Smooth muscle cell (in vitro differentiated cells): ENCODE results near the gene FBXW9. TPM values are rescaled to one million over a fixed set of nuclear protein-coding genes. Genes with fewer than 3 reads are reported as not detected.
"Not testable (repeated sequence)": the region's sequence is repeated elsewhere in the genome, so short reads cannot be mapped to it uniquely, and the experiment has no call there.

ENCODE experiments used
- DNase-seq: peaks from one replicate; lab custom pipeline; 2025; ENCODE audit not compliant: unreplicated experiment; lab: John Stamatoyannopoulos, UW
- H2AFZ ChIP-seq: fragments of 200-600 bp; sonication (generic); 2 replicates; pipeline ENCODE4 v1.6.0; 2016; ENCODE audit warnings: antibody characterized with exemption, low read depth, mild to moderate bottlenecking
- H3F3A ChIP-seq: fragments of 200-600 bp; sonication (generic); 2 replicates; pipeline ENCODE4 v1.6.0; 2017; ENCODE audit warnings: antibody characterized with exemption, low read depth
- H3K27ac ChIP-seq: fragments of 200-600 bp; sonication (generic); 2 replicates; pipeline ENCODE4 v1.5.1; 2016; ENCODE audit warnings: low read depth, mild to moderate bottlenecking
- H3K27me3 ChIP-seq: fragments of 200-600 bp; sonication (generic); 2 replicates; pipeline ENCODE4 v1.6.1; 2016; ENCODE audit warnings: low read depth, mild to moderate bottlenecking
- H3K36me3 ChIP-seq: fragments of 200-600 bp; sonication (generic); 2 replicates; pipeline ENCODE4 v1.5.1; 2016; ENCODE audit warnings: low read depth
- H3K4me1 ChIP-seq: fragments of 200-600 bp; sonication (generic); 2 replicates; pipeline ENCODE4 v1.5.1; 2016; ENCODE audit warnings: low read depth
- H3K4me2 ChIP-seq: fragments of 200-600 bp; sonication (generic); 2 replicates; pipeline ENCODE4 v1.6.0; 2016; ENCODE audit warnings: mild to moderate bottlenecking
- H3K4me3 ChIP-seq: fragments of 200-600 bp; sonication (generic); 2 replicates; pipeline ENCODE4 v1.5.1; 2016; ENCODE audit warnings: mild to moderate bottlenecking
- H3K79me2 ChIP-seq: fragments of 200-600 bp; sonication (generic); 2 replicates; pipeline ENCODE4 v1.6.0; 2016; ENCODE audit warnings: low read depth, mild to moderate bottlenecking
- H3K9ac ChIP-seq: fragments of 200-600 bp; sonication (generic); 2 replicates; pipeline ENCODE4 v1.6.0; 2016; ENCODE audit warnings: low read depth
- H3K9me3 ChIP-seq: fragments of 200-600 bp; sonication (generic); replicated peaks from 2 replicates; pipeline ENCODE4 v1.5.1; 2016; ENCODE audit warnings: low read depth
- H4K20me1 ChIP-seq: fragments of 200-600 bp; sonication (generic); 2 replicates; pipeline ENCODE4 v1.6.0; 2016; ENCODE audit warnings: low read depth
- WGBS: methylation state at CpG from one replicate; pipeline ENCODE4 v1.1.7; 2016; ENCODE audit warnings: low lambda C conversion rate; 5-methylcytosine and 5-hydroxymethylcytosine counted together
- polyA plus RNA-seq: library from polyadenylated mRNA; unstranded; fragments of >200 nt; fragmentation: Nextera tagmentation; extraction: Ambion mirVana; gene quantifications from 2 replicates; pipeline ENCODE4 v1.2.1, GENCODE V29; 2016
- total RNA-seq: library from RNA; depleted of rRNA; stranded (reverse); fragments of >200 nt; gene quantifications from 2 replicates; pipeline ENCODE4 v1.2.3, GENCODE V29; 2014
- TF ChIP-seq, protein P1 (sequence below): fragments of 200-600 bp; sonication (generic); IDR thresholded peaks from 2 replicates; pipeline ENCODE4 v1.5.1; 2017; ENCODE audit warnings: borderline replicate concordance, mild to moderate bottlenecking, antibody characterized with exemption; ENCODE audit not compliant: insufficient read depth, poor library complexity, severe bottlenecking

FBXW9 gene
- total and polyA plus RNA-seq, 2 experiments from 2014 or later: 9.1 to 17.3 TPM

DNA sequence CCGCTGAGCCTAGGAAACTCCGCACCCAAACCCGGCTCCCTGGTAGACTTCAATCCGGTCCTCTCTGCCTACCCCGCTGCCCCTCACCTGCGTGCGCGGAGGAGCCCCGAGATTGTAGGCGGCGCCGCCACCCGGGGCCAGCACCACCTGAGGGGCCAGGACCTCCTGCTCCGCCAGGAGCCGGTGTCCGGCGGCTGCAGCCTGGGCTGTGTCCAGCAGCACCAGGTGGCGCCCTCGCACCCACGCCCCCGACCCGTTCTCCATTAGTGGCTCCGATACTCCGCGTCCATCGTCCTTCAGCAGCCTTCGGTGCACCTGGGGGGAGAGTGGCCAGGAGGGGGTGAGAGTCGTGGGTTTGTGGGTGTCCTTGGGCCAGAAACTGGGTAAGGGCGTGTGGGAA, 48.3 kb downstream of the FBXW9 start:
- no peak for DNase-seq
- H3K79me2 ChIP-seq: no peaks in the 10 kb centered on the region
- no peak overlapping the region for H3K9ac ChIP-seq
- H3K27me3 ChIP-seq: no peaks in the 10 kb centered on the region
- H3K27ac ChIP-seq: no peak overlapping the region
- 66% methylated on average over 29 of the region's 29 CpGs for WGBS
- no peak overlapping the region for H2AFZ ChIP-seq
- H3K9me3 ChIP-seq: no peaks in the 10 kb centered on the region
- TF ChIP-seq, protein P1, sequence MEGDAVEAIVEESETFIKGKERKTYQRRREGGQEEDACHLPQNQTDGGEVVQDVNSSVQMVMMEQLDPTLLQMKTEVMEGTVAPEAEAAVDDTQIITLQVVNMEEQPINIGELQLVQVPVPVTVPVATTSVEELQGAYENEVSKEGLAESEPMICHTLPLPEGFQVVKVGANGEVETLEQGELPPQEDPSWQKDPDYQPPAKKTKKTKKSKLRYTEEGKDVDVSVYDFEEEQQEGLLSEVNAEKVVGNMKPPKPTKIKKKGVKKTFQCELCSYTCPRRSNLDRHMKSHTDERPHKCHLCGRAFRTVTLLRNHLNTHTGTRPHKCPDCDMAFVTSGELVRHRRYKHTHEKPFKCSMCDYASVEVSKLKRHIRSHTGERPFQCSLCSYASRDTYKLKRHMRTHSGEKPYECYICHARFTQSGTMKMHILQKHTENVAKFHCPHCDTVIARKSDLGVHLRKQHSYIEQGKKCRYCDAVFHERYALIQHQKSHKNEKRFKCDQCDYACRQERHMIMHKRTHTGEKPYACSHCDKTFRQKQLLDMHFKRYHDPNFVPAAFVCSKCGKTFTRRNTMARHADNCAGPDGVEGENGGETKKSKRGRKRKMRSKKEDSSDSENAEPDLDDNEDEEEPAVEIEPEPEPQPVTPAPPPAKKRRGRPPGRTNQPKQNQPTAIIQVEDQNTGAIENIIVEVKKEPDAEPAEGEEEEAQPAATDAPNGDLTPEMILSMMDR: peak; percentile 8
- H4K20me1 ChIP-seq: no peaks in the 10 kb centered on the region
- peak overlapping the region; percentile 12 for H3K4me2 ChIP-seq
- H3K36me3 ChIP-seq: peaks cover 4% of the 10 kb centered on the region
- no peaks in the 10 kb centered on the region for H3F3A ChIP-seq
- H3K4me3 ChIP-seq: no peak overlapping the region
- no peaks in the 10 kb centered on the region for H3K4me1 ChIP-seq

- no peak overlapping the region for H3K27ac ChIP-seq
- H3K4me1 ChIP-seq: no peaks in the 10 kb centered on the region
- no peaks in the 10 kb centered on the region for H3K79me2 ChIP-seq
- TF ChIP-seq, protein P1: no peak
- WGBS: 64% methylated on average over 23 of the region's 31 CpGs
- H2AFZ ChIP-seq: no peak overlapping the region
- H3K9me3 ChIP-seq: no peaks in the 10 kb centered on the region
- no peaks in the 10 kb centered on the region for H3F3A ChIP-seq
- no peak overlapping the region for H3K4me2 ChIP-seq
- H4K20me1 ChIP-seq: no peaks in the 10 kb centered on the region
- no peak for DNase-seq
- no peaks in the 10 kb centered on the region for H3K27me3 ChIP-seq
- no peak overlapping the region for H3K4me3 ChIP-seq
- no peak overlapping the region for H3K9ac ChIP-seq
- peaks cover 4% of the 10 kb centered on the region for H3K36me3 ChIP-seq
Observed at GRCh38 chr19:12647490-12648071, 48.9 kb downstream of the FBXW9 start.

- WGBS: 83% methylated on average over 8 of the region's 8 CpGs
- Histone ChIP-seq H3K36me3 (peaks cover 3% of the 10 kb centered on the region), H3K79me2 (no peaks in the 10 kb centered on the region), H3F3A (no peaks in the 10 kb centered on the region), H3K4me2 (no peak overlapping the region), H3K4me3 (no peak overlapping the region), H3K27me3 (no peaks in the 10 kb centered on the region), H3K4me1 (no peaks in the 10 kb centered on the region), H3K27ac (no peak overlapping the region), H3K9ac (no peak overlapping the region), H2AFZ (no peak overlapping the region), H3K9me3 (no peaks in the 10 kb centered on the region), H4K20me1 (no peaks in the 10 kb centered on the region)
- TF ChIP-seq, protein P1: no peak
- no peak for DNase-seq
Observed at GRCh38 chr19:12647047-12647446, 49.4 kb downstream of the FBXW9 start.

DNA sequence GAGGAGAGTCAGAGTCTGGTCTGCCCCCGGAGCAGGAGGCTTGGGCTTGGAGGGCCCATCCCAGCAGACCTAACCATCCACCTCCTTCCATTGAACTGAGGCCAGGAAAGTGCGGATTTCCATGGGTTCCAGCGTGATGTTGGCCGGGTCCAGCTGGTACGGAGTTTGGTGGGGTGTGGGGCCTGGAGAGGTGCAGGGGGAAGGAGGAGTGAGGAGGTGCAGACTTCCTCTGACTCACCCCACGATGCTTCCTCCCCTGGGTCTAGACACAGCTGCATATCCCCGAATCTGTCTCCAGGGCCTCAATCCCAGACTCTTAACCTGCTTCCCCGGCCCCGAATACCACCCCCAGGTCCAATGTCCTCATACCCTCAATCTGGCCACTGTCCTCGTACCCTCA, 49.9 kb downstream of the FBXW9 start:
- Histone ChIP-seq H3K27me3 (no peaks in the 10 kb centered on the region), H3K36me3 (no peaks in the 10 kb centered on the region), H4K20me1 (no peaks in the 10 kb centered on the region), H2AFZ (no peak overlapping the region), H3K9ac (no peak overlapping the region), H3K4me2 (no peak overlapping the region), H3K27ac (no peak overlapping the region), H3K79me2 (no peaks in the 10 kb centered on the region), H3K4me3 (no peak overlapping the region), H3K9me3 (no peaks in the 10 kb centered on the region), H3F3A (no peaks in the 10 kb centered on the region), H3K4me1 (no peaks in the 10 kb centered on the region)
- TF ChIP-seq, protein P1: no peak
- DNase-seq: no peak
- 94% methylated on average over 9 of the region's 10 CpGs for WGBS

DNA sequence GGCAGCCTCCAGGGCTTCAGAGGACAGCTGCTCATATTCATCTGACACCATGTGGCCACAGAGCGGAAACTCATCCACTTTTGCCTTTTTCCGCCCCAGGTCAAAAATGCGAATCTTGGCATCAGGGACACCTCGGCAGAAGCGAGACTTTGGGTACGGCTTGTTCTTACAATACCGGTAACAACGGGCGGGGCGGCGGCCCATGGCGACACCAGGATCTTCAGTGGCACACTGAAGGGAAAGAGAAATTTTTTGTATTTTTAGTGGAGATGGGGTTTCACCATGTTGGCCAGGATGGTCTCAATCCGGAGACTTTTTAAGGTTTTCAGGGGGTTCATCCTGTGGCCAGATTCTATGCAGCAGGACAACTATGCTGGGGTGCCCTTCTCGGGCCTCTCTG, 52.7 kb downstream of the FBXW9 start:
- H2AFZ ChIP-seq, H3K36me3 ChIP-seq, H3K9ac ChIP-seq, H3K27me3 ChIP-seq, H3K79me2 ChIP-seq, H3K9me3 ChIP-seq, H4K20me1 ChIP-seq, H3F3A ChIP-seq, H3K27ac ChIP-seq, H3K4me2 ChIP-seq, H3K4me1 ChIP-seq, DNase-seq, H3K4me3 ChIP-seq: not testable (repeated sequence)
- WGBS: 97% methylated on average over 14 of the region's 14 CpGs
